CD4-positive, alpha-beta T cell (primary cell): ENCODE results near the gene AGBL4. TPM values are rescaled to one million over a fixed set of nuclear protein-coding genes. Genes with fewer than 3 reads are reported as not detected.

Source experiments
- ATAC-seq: fragments of 200-7000 bp; cut with Tn5 transposase; one replicate; pipeline ENCODE4 v1.10.0; 2022; ENCODE audit warnings: mild to moderate bottlenecking; ENCODE audit not compliant: poor library complexity
- CTCF ChIA-PET: fragments of 350-600 bp; sonication (Branson Sonifier 250); formaldehyde crosslinking; loops from one replicate; lab custom pipeline; 2021; ENCODE audit warnings: antibody characterized with exemption, inconsistent platforms; lab: Charles Lee
- POLR2A ChIA-PET: fragments of 350-600 bp; sonication (Branson Sonifier 250); formaldehyde crosslinking; loops from one replicate; lab custom pipeline; 2021; ENCODE audit warnings: antibody characterized with exemption, inconsistent platforms; lab: Charles Lee
- DNase-seq, 14 experiments: peaks; one replicate each; pipeline ENCODE4 v3.0.0-alpha.2; 2013 to 2020; ENCODE audit warnings: mixed read lengths in 2 of 14
- H3K27ac ChIP-seq, 2 donors: one replicate each; pipeline versions ENCODE4 v1.5.1 to v1.7.0; 2013; ENCODE audit warnings: low read length in 2 of 2, low read depth in 1 of 2, mild to moderate bottlenecking in 1 of 2
- H3K27me3 ChIP-seq, 2 experiments: 1 replicate in 1 of 2; 2 replicates in 1 of 2; pipeline versions ENCODE4 v1.6.1 to v1.7.0; 2013; ENCODE audit warnings: low read length in 2 of 2, control low read depth in 1 of 2, mild to moderate bottlenecking in 1 of 2, moderate library complexity in 1 of 2; ENCODE audit not compliant: insufficient read depth in 2 of 2, control insufficient read depth in 1 of 2
- H3K36me3 ChIP-seq: one replicate; pipeline ENCODE4 v1.6.1; 2013; ENCODE audit warnings: low read length, control low read depth; ENCODE audit not compliant: insufficient read depth
- H3K4me1 ChIP-seq: one replicate; pipeline ENCODE4 v1.6.1; 2013; ENCODE audit warnings: low read length, control low read depth; ENCODE audit not compliant: insufficient read depth
- H3K4me3 ChIP-seq: one replicate; pipeline ENCODE4 v1.5.1; 2013; ENCODE audit warnings: mild to moderate bottlenecking, low read length, moderate library complexity
- H3K9me3 ChIP-seq, 2 experiments: 1 replicate in 1 of 2; 2 replicates in 1 of 2; pipeline versions ENCODE4 v1.6.1 to v1.7.0; 2013; ENCODE audit warnings: low read length in 2 of 2, mild to moderate bottlenecking in 2 of 2, control low read depth in 1 of 2, moderate library complexity in 1 of 2; ENCODE audit not compliant: control insufficient read depth in 1 of 2, insufficient read depth in 1 of 2
- H3K27ac Mint-ChIP-seq: one replicate; pipeline ENCODE4 v1.8.0; 2020; ENCODE audit warnings: mixed read lengths
- H3K27me3 Mint-ChIP-seq: one replicate; pipeline ENCODE4 v1.8.0; 2021; ENCODE audit warnings: mixed read lengths
- H3K36me3 Mint-ChIP-seq: one replicate; pipeline ENCODE4 v1.8.0; 2021; ENCODE audit warnings: low read depth, mixed read lengths
- H3K4me1 Mint-ChIP-seq: one replicate; pipeline ENCODE4 v1.8.0; 2021; ENCODE audit warnings: low read depth, mixed read lengths
- H3K4me3 Mint-ChIP-seq: one replicate; pipeline ENCODE4 v1.8.0; 2020; ENCODE audit warnings: mild to moderate bottlenecking, mixed read lengths
- H3K9me3 Mint-ChIP-seq: one replicate; pipeline ENCODE4 v1.8.0; 2020; ENCODE audit warnings: mixed read lengths
- intact Hi-C, 2 experiments: fragments of 100-400 bp; cut with DNase I in 1 of 2; cut with micrococcal nuclease in 1 of 2; formaldehyde crosslinking; loops; one replicate each; pipeline versions ENCODE4 v1.15.1 to v1.9.0; 2023 to 2025; cut with DNase I, micrococcal nuclease
- total RNA-seq, 174 experiments: library from RNA in 2 of 174; stranded (reverse) in 2 of 174; gene quantifications; one replicate each; pipeline ENCODE4 v1.2.3 and lab custom pipeline; 2021 to 2026
- TF ChIP-seq, protein P1 (sequence below): fragments of 200-600 bp; IDR thresholded peaks from one replicate; pipeline ENCODE4 v1.8.0; 2022; ENCODE audit warnings: antibody characterized with exemption, mild to moderate bottlenecking

Gene AGBL4
- total RNA-seq, 2 experiments from 2014 or later = 0.11 TPM; not detected in 1

DNA sequence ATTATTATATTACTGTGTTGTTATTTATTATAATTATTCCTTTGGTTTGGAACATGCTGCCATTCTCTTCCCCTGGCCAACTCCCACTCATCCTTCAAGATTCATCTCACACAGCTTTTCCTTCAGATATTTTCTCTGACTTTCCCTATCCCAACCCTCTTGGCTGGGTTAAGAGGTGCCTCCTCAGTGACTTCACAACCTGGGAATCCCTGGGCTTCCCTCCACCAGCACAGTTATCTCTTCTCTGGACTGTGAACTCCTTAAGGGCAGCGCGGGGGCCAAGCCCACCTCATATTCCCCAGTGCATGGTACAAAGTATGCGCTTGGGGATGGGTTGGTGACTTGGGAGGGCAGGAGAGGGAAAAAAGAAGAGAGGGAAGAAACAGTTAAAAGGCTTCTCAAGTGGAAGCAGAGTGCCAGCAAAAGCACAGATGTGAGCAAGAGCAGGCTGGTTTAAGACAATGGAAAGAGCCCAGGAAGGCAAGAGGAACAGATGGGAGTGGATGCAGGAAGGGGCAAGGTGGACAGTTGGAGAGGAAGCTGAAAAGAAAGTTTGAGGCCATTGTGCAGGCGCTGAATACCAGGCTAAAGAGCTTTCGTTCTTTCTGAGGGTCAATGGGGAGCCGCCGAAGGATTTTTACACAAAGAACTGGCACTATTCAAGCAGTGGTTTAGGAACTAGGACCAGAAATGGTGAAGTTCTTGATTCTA is 1379.4 kb downstream of the AGBL4 start:
- TF ChIP-seq, protein P1, sequence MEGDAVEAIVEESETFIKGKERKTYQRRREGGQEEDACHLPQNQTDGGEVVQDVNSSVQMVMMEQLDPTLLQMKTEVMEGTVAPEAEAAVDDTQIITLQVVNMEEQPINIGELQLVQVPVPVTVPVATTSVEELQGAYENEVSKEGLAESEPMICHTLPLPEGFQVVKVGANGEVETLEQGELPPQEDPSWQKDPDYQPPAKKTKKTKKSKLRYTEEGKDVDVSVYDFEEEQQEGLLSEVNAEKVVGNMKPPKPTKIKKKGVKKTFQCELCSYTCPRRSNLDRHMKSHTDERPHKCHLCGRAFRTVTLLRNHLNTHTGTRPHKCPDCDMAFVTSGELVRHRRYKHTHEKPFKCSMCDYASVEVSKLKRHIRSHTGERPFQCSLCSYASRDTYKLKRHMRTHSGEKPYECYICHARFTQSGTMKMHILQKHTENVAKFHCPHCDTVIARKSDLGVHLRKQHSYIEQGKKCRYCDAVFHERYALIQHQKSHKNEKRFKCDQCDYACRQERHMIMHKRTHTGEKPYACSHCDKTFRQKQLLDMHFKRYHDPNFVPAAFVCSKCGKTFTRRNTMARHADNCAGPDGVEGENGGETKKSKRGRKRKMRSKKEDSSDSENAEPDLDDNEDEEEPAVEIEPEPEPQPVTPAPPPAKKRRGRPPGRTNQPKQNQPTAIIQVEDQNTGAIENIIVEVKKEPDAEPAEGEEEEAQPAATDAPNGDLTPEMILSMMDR = no peak
- ATAC-seq (no peak), DNase-seq (no peak)
- H3K4me3 ChIP-seq = no peak overlapping the region
- no peaks in the 10 kb centered on the region for H3K4me1 ChIP-seq
- intact Hi-C loops = no loop called here
- Mint-ChIP-seq H3K36me3 (no peaks in the 10 kb centered on the region), H3K9me3 (no peaks in the 10 kb centered on the region), H3K27me3 (peaks cover 15% of the 10 kb centered on the region), H3K4me1 (no peaks in the 10 kb centered on the region), H3K4me3 (no peak overlapping the region), H3K27ac (no peak overlapping the region)
- no peaks in the 10 kb centered on the region for H3K9me3 ChIP-seq
- H3K27ac ChIP-seq = no peak overlapping the region
- CTCF ChIA-PET = no interaction called here
- POLR2A ChIA-PET = no interaction called here
- H3K27me3 ChIP-seq = peaks cover 0 to 4% of the 10 kb centered on the region in 2 experiments
- no peaks in the 10 kb centered on the region for H3K36me3 ChIP-seq

DNA sequence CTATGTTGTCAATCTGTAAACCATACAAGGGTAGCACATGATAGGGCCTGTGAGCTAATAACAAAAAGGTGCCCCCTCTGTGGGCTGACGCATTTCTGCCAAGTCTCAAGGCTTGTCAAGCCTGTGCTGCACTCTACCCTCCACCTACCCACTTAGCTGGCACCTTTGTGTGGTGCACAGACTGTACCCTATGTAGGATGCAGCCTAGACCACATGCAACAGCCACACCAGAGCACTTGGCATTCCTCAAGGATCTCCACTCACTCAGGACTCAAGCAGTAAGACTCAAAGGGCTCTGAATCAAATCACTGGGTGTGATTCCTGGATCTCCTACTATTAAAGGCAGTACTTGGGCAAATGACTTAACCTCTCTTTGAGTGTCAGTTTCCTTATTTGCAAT is 1380.6 kb downstream of the AGBL4 start:
- intact Hi-C loops = no loop called here
- Mint-ChIP-seq H3K4me3 (no peak overlapping the region), H3K36me3 (no peaks in the 10 kb centered on the region), H3K9me3 (no peaks in the 10 kb centered on the region), H3K27me3 (peaks cover 25% of the 10 kb centered on the region), H3K4me1 (no peaks in the 10 kb centered on the region), H3K27ac (no peak overlapping the region)
- Histone ChIP-seq H3K27ac (no peak overlapping the region), H3K9me3 (no peaks in the 10 kb centered on the region), H3K4me3 (no peak overlapping the region), H3K27me3 (peaks cover 0 to 4% of the 10 kb centered on the region in 2 experiments), H3K36me3 (no peaks in the 10 kb centered on the region), H3K4me1 (no peaks in the 10 kb centered on the region)
- no peak for ATAC-seq
- ChIA-PET POLR2A (no interaction called here), CTCF (no interaction called here)
- TF ChIP-seq, protein P1 = no peak
- no peak for DNase-seq

DNA sequence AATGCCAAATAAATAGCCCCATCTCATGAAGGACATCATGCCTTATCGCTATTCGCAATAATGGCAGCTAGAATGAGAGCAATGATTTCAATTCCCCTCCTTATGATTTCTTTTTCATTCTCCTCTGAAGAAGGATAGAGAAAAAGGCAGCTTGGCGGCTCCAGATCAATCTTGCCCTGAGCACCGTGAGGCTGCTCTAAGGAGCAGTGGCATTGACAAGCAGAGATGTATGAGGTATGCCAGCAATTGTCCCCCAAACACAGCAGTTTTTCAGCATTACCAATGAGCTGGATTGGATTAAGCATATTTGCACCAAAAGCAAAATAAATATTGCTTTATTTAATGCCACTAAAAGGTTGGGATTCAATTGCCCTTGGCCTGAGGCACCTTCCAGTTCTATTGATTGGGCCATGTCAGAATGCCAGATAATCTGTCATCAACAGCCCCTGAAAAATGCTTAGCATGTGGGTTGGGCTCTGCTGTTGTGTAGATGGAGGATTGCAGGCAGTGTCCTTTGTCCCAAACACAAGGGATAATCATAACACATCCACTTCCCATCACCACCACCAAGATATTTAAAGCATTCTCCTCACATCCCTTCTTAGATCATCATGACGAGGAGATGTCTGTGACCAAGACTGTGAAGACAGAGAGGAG is 1382.8 kb downstream of the AGBL4 start:
- H3K36me3 ChIP-seq = no peaks in the 10 kb centered on the region
- H3K27me3 Mint-ChIP-seq = peaks cover 25% of the 10 kb centered on the region
- H3K9me3 ChIP-seq = no peaks in the 10 kb centered on the region
- ATAC-seq (no peak), DNase-seq (no peak)
- POLR2A ChIA-PET = no interaction called here
- no peaks in the 10 kb centered on the region for H3K4me1 ChIP-seq
- H3K27ac Mint-ChIP-seq = no peak overlapping the region
- intact Hi-C loops = no loop called here
- H3K27ac ChIP-seq = no peak overlapping the region
- H3K4me3 Mint-ChIP-seq = no peak overlapping the region
- no peak overlapping the region for H3K4me3 ChIP-seq
- no peaks in the 10 kb centered on the region for H3K4me1 Mint-ChIP-seq
- TF ChIP-seq, protein P1 = no peak
- CTCF ChIA-PET = no interaction called here
- H3K9me3 Mint-ChIP-seq = no peaks in the 10 kb centered on the region
- no peaks in the 10 kb centered on the region for H3K36me3 Mint-ChIP-seq
- H3K27me3 ChIP-seq = peaks cover 0 to 4% of the 10 kb centered on the region in 2 experiments
